Breast epithelium (tissue), 3 donors: ENCODE data around the gene ACOT12.

Source experiments
- CTCF ChIP-seq, 3 donors: fragments of 450-650 bp; IDR thresholded peaks; one replicate each; pipeline ENCODE4 v1.5.1; 2016 to 2017; ENCODE audit warnings: antibody characterized with exemption in 3 of 3, mild to moderate bottlenecking in 3 of 3, moderate library complexity in 3 of 3
- POLR2A ChIP-seq: fragments of 450-650 bp; IDR thresholded peaks from one replicate; pipeline ENCODE4 v1.6.1; 2016; ENCODE audit warnings: antibody characterized with exemption, mild to moderate bottlenecking, moderate library complexity
- POLR2AphosphoS5 ChIP-seq, 3 donors: sonication (generic); formaldehyde crosslinking; IDR thresholded peaks; one replicate each; pipeline ENCODE4 v1.6.1; 2017; ENCODE audit warnings: antibody characterized with exemption in 3 of 3

DNA sequence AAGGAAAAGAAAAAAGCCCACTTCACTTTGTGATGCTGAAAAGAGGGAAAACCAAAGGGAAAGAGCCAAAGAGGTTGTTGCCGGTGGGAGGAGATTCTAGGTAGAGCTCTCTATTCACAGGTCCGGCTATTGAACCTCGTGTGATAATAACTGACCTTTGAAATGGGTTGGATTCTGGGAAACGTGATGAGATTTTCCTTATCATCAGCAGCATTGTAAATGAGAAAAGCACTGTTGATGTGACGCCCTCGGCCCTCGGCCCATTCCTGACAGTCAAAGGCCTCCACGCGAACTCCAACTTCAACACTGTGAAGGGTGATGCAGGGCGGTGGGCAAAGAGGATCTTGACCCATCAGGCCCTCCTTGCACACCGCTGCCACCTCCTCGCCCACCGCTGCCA lies 49.2 kb downstream of the ACOT12 start:
- TF ChIP-seq CTCF (IDR thresholded peaks at IDR 0.05), result no peak
- TF ChIP-seq POLR2A, result no peak
- no peak for TF ChIP-seq POLR2AphosphoS5 (IDR thresholded peaks at IDR 0.05)
